GM12878 (cell line): ENCODE data around the gene KDM2A. TPM values are rescaled to one million over a fixed set of nuclear protein-coding genes. Genes with fewer than 3 reads are reported as not detected.

Experiments
- ATAC-seq: fragments of 200-7000 bp; cut with Tn5 transposase; 3 replicates; pipeline ENCODE4 v1.9.1; 2020; ENCODE audit warnings: mild to moderate bottlenecking, moderate library complexity
- BruUV-seq: library from RNA; stranded (reverse); fragments of 400-500 nt; replicated peaks from 2 replicates; lab custom pipeline; 2021; lab: Mats Ljungman, UMichigan
- CTCF ChIA-PET: fragments of 300-600 bp; sonication (Branson Sonifier 250); formaldehyde crosslinking; extraction: SDS; loops from one replicate; lab custom pipeline; 2021; ENCODE audit warnings: inconsistent platforms; lab: Yijun Ruan, JAX
- POLR2A ChIA-PET: fragments of 350-600 bp; formaldehyde crosslinking; extraction: SDS; loops from one replicate; lab custom pipeline; 2021; ENCODE audit warnings: inconsistent platforms; lab: Charles Lee
- RAD21 ChIA-PET: fragments of 300-600 bp; sonication (Branson Sonifier 250); formaldehyde crosslinking; loops from one replicate; lab custom pipeline; 2023; ENCODE audit warnings: antibody characterized with exemption; ENCODE audit not compliant: unreplicated experiment; lab: Charles Lee
- SMC1A ChIA-PET: fragments of 300-600 bp; sonication (Branson Sonifier 250); formaldehyde crosslinking; loops from one replicate; lab custom pipeline; 2023; ENCODE audit not compliant: unreplicated experiment, uncharacterized antibody; lab: Charles Lee
- DNase-seq: peaks from one replicate; pipeline ENCODE4 v3.0.0-alpha.2; 2011; ENCODE audit warnings: low read depth, low spot score
- FAIRE-seq: peaks from 3 replicates; lab custom pipeline; 2011; peaks lifted over from hg19 to GRCh38; lab: Jason Lieb, UNC
- H2AFZ ChIP-seq: 2 replicates; pipeline ENCODE4 v1.6.0; 2011; ENCODE audit warnings: low read depth, low read length, control low read depth; ENCODE audit not compliant: control insufficient read depth
- H3K27ac ChIP-seq: 2 replicates; pipeline ENCODE4 v1.5.1; 2011; ENCODE audit warnings: control low read depth; ENCODE audit not compliant: control insufficient read depth, insufficient read depth
- H3K27me3 ChIP-seq, 2 experiments: replicated peaks in 1 of 2; 2 replicates each; pipeline versions ENCODE4 v1.6.0 to v1.6.1; 2011; ENCODE audit warnings: low read length in 1 of 2; ENCODE audit not compliant: control insufficient read depth in 2 of 2, insufficient read depth in 2 of 2
- H3K36me3 ChIP-seq, 2 experiments: 2 replicates each; pipeline ENCODE4 v1.5.1; 2011; ENCODE audit warnings: low read length in 1 of 2; ENCODE audit not compliant: control insufficient read depth in 2 of 2, insufficient read depth in 2 of 2
- H3K4me1 ChIP-seq: 2 replicates; pipeline ENCODE4 v1.6.1; 2011; ENCODE audit warnings: mild to moderate bottlenecking, low read length, moderate library complexity, mixed read lengths; ENCODE audit not compliant: control insufficient read depth, insufficient read depth
- H3K4me2 ChIP-seq: 2 replicates; pipeline ENCODE4 v1.6.0; 2011; ENCODE audit warnings: control low read depth; ENCODE audit not compliant: control insufficient read depth, insufficient read depth
- H3K4me3 ChIP-seq: fragments of 200-600 bp; sonication (generic); 2 replicates; pipeline ENCODE4 v1.5.1; 2016
- H3K79me2 ChIP-seq: 2 replicates; pipeline ENCODE4 v1.6.0; 2011; ENCODE audit warnings: low read length; ENCODE audit not compliant: control insufficient read depth, insufficient read depth
- H3K9ac ChIP-seq: 2 replicates; pipeline ENCODE4 v1.8.0; 2011; ENCODE audit warnings: low read length, control low read depth, mixed read lengths; ENCODE audit not compliant: control insufficient read depth, insufficient read depth
- H3K9me3 ChIP-seq: replicated peaks from 3 replicates; pipeline ENCODE4 v1.5.1; 2011; ENCODE audit warnings: mild to moderate bottlenecking, low read length; ENCODE audit not compliant: control insufficient read depth, insufficient read depth
- H4K20me1 ChIP-seq: 2 replicates; pipeline ENCODE4 v1.6.0; 2011; ENCODE audit not compliant: control insufficient read depth, insufficient read depth
- BACH1 ChIP-seq: fragments of 450-650 bp; IDR thresholded peaks from 2 replicates; pipeline ENCODE4 v1.6.1; 2017; ENCODE audit warnings: mild to moderate bottlenecking, borderline replicate concordance
- BCL11A ChIP-seq: IDR thresholded peaks from 2 replicates; pipeline ENCODE4 v1.6.1; 2011; ENCODE audit warnings: low read depth, low read length
- CBX3 ChIP-seq: fragments of 200-600 bp; sonication (generic); IDR thresholded peaks from 2 replicates; pipeline ENCODE4 v1.6.1; 2016; ENCODE audit warnings: low read depth, borderline replicate concordance
- CHD2 ChIP-seq: IDR thresholded peaks from 2 replicates; pipeline ENCODE4 v1.6.1; 2011; ENCODE audit warnings: low read depth, low read length, improper control_type of control experiment, borderline replicate concordance
- DPF2 ChIP-seq: fragments of 450-650 bp; IDR thresholded peaks from 2 replicates; pipeline ENCODE4 v1.6.1; 2017; ENCODE audit warnings: mild to moderate bottlenecking
- EGR1 ChIP-seq, 2 experiments: IDR thresholded peaks; 1 replicate in 1 of 2; 2 replicates in 1 of 2; pipeline ENCODE4 v1.6.1; 2011 to 2012; ENCODE audit warnings: low read depth in 2 of 2, low read length in 2 of 2, borderline replicate concordance in 1 of 2, mild to moderate bottlenecking in 1 of 2, moderate library complexity in 1 of 2
- EZH2 ChIP-seq: IDR thresholded peaks from 2 replicates; pipeline ENCODE4 v1.6.1; 2012; ENCODE audit warnings: low read depth, mild to moderate bottlenecking, control low read depth, inconsistent platforms, low read length, borderline replicate concordance; ENCODE audit not compliant: control insufficient read depth
- GATAD2B ChIP-seq: fragments of 450-650 bp; conservative IDR thresholded peaks from 2 replicates; pipeline ENCODE4 v1.6.1; 2017; ENCODE audit warnings: low read depth, mild to moderate bottlenecking, moderate library complexity
- HDAC2 ChIP-seq: fragments of 200-600 bp; sonication (generic); IDR thresholded peaks from 2 replicates; pipeline ENCODE4 v1.6.1; 2017
- IRF5 ChIP-seq: fragments of 450-650 bp; IDR thresholded peaks from 2 replicates; pipeline ENCODE4 v1.6.1; 2017; ENCODE audit warnings: borderline replicate concordance
- MXI1 ChIP-seq: fragments of 150-350 bp; IDR thresholded peaks from 2 replicates; pipeline ENCODE4 v1.6.1; 2011; ENCODE audit warnings: low read depth, mild to moderate bottlenecking, inconsistent platforms, low read length, improper control_type of control experiment
- PAX8 ChIP-seq: fragments of 450-650 bp; IDR thresholded peaks from 2 replicates; pipeline ENCODE4 v1.6.1; 2017; ENCODE audit warnings: mild to moderate bottlenecking, moderate library complexity
- REST ChIP-seq: IDR thresholded peaks from 2 replicates; pipeline ENCODE4 v1.6.1; 2012; ENCODE audit warnings: mild to moderate bottlenecking, low read depth, low read length
- ZNF24 ChIP-seq: fragments of 450-650 bp; IDR thresholded peaks from 2 replicates; pipeline ENCODE4 v1.6.1; 2017; ENCODE audit warnings: antibody characterized with exemption, mild to moderate bottlenecking
- ZNF687 ChIP-seq: fragments of 450-650 bp; IDR thresholded peaks from 2 replicates; pipeline ENCODE4 v1.6.1; 2017; ENCODE audit warnings: mild to moderate bottlenecking, moderate library complexity
- WGBS: methylation state at CpG from one replicate; pipeline ENCODE4 v1.1.6; 2016; ENCODE audit warnings: low lambda C conversion rate; ENCODE audit not compliant: insufficient replicate concordance, insufficient coverage; ENCODE audit errors: missing lambda C conversion rate; 5-methylcytosine and 5-hydroxymethylcytosine counted together
- in situ Hi-C: fragments of 300-500 bp; cut with MboI; formaldehyde crosslinking; loops from 9 replicates; pipeline ENCODE4 v1.14.3; 2018; ENCODE audit warnings: mixed read lengths
- intact Hi-C: fragments of 100-400 bp; cut with micrococcal nuclease; formaldehyde crosslinking; loops from one replicate; pipeline ENCODE4 v1.14.2; 2022; ENCODE audit not compliant: unreplicated experiment
- polyA plus RNA-seq, 11 experiments: library from polyadenylated mRNA; depleted of rRNA in 4 of 11; unstranded in 6 of 11; stranded (reverse) in 5 of 11; fragments of >200 nt; fragmentation: Nextera tagmentation in 4 of 11; fragmentation: Illumina TruSeq in 1 of 11; extraction: Ambion mirVana in 4 of 11; extraction: Trizol in 1 of 11; gene quantifications; 1 replicate in 1 of 11; 2 replicates in 10 of 11; pipeline versions ENCODE4 v1.2.1 to v1.2.3, GENCODE V29; 2011 to 2016; ENCODE audit warnings: inconsistent platforms in 2 of 11, missing spikeins in 2 of 11, low read depth in 1 of 11
- total RNA-seq, 4 experiments: library from RNA; depleted of rRNA in 3 of 4; stranded (reverse); fragments of >200 nt in 3 of 4; fragmentation: Illumina TruSeq in 1 of 4; extraction: Trizol in 1 of 4; gene quantifications; 2 replicates each; pipeline versions ENCODE4 v1.2.1 to v1.2.3, GENCODE V29; 2013 to 2021

The KDM2A gene
- total and polyA plus RNA-seq, 10 of the 15 experiments (the other 5 are each of a cell fraction or from before 2014, with no cell fraction given) = 10.5 to 69.3 (median 41.6) TPM

GRCh38 chr11:67276781-67277230, 157.7 kb downstream of the KDM2A start:
- in situ Hi-C loops (no loop called here), intact Hi-C loops (loop anchor here (1.0 kb wide), 2 partner anchors 9 to 11 kb away; no protein-coding TSS in a partner anchor)
- Histone ChIP-seq H4K20me1 (no peaks in the 10 kb centered on the region), H3K4me1 (peaks cover 53% of the 10 kb centered on the region), H3K27ac (peak overlapping the region; percentile 99), H3K4me3 (peak overlapping the region; percentile 10; the same call in 1 of the 2 replicates), H3K79me2 (peaks cover 72% of the 10 kb centered on the region), H3K36me3 (peaks cover 26 to 52% of the 10 kb centered on the region in 2 experiments), H3K4me2 (peak overlapping the region; percentile 84), H3K9ac (peak overlapping the region; percentile 69), H2AFZ (no peak overlapping the region), H3K9me3 (no peaks in the 10 kb centered on the region), H3K27me3 (no peaks in the 10 kb centered on the region)
- CTCF ChIA-PET = interaction anchor here (0.6 to 2.0 kb wide), 8 partner anchors 9 to 75 kb away, joined by 3 to 20 read pairs (median 8); partner anchors contain the start of genes ANKRD13D and GRK2
- DNase-seq = no peak
- POLR2A ChIA-PET = interaction anchor here (1.1 to 2.6 kb wide), 7 partner anchors 8 to 163 kb away, joined by 3 to 25 read pairs (median 6); partner anchors contain the start of gene ANKRD13D
- SMC1A ChIA-PET = interaction anchor here (0.6 to 1.9 kb wide), 7 partner anchors 9 to 76 kb away, joined by 3 to 9 read pairs (median 4); partner anchors contain the start of genes GRK2 and POLD4
- BruUV-seq = no TSS peak
- peak; percentile 55 for ATAC-seq
- WGBS = 8% methylated on average over 16 of the region's 16 CpGs
- FAIRE-seq = no peak
- RAD21 ChIA-PET = interaction anchor here (0.9 to 1.9 kb wide), 8 partner anchors 7 to 79 kb away, joined by 3 to 14 read pairs (median 6); partner anchors contain the start of genes ANKRD13D and GRK2
- TF ChIP-seq ZNF24 (no peak), EGR1 (IDR thresholded peaks at IDR 0.05; ENCODE audit: borderline replicate concordance in 1 of 2, low read depth in 2 of 2, low read length in 2 of 2) (peak in 1 of 2 experiments; percentile 81; a peak in 2 of 3 replicates), BACH1 (0 out of 2 replicates have a peak, but pooled peaks have one; percentile 10), BCL11A (peak; percentile 11; the same call in 1 of the 2 replicates), CHD2 (no peak), REST (no peak), ZNF687 (peak; percentile 82), EZH2 (no peak), MXI1 (0 out of 2 replicates have a peak, but pooled peaks have one; percentile 39), HDAC2 (no peak), IRF5 (no peak), GATAD2B (no peak; the same call in 1 of the 2 replicates), CBX3 (no peak), PAX8 (no peak), DPF2 (no peak)
